AG09319 (cell line): Measurements from ENCODE around the gene PRPF4.
"Not testable (repeated sequence)": the region's sequence is repeated elsewhere in the genome, so short reads cannot be mapped to it uniquely, and the experiment has no call there.

ENCODE experiments used
- DNase-seq: peaks from one replicate; pipeline ENCODE4 v3.0.0-alpha.2; 2010; ENCODE audit warnings: low read depth; ENCODE audit errors: extremely low read depth
- TF ChIP-seq, protein P1 (sequence below): IDR thresholded peaks from 2 replicates; pipeline ENCODE4 v1.5.1; 2011; ENCODE audit warnings: low read depth, mild to moderate bottlenecking, inconsistent platforms, low read length, moderate library complexity

The PRPF4 gene

GRCh38 chr9:113238859-113239232 is 36.6 kb upstream of the PRPF4 start:
- DNase-seq: no peak
- TF ChIP-seq, protein P1, sequence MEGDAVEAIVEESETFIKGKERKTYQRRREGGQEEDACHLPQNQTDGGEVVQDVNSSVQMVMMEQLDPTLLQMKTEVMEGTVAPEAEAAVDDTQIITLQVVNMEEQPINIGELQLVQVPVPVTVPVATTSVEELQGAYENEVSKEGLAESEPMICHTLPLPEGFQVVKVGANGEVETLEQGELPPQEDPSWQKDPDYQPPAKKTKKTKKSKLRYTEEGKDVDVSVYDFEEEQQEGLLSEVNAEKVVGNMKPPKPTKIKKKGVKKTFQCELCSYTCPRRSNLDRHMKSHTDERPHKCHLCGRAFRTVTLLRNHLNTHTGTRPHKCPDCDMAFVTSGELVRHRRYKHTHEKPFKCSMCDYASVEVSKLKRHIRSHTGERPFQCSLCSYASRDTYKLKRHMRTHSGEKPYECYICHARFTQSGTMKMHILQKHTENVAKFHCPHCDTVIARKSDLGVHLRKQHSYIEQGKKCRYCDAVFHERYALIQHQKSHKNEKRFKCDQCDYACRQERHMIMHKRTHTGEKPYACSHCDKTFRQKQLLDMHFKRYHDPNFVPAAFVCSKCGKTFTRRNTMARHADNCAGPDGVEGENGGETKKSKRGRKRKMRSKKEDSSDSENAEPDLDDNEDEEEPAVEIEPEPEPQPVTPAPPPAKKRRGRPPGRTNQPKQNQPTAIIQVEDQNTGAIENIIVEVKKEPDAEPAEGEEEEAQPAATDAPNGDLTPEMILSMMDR: no peak

- TF ChIP-seq, protein P1: no peak
- no peak for DNase-seq
These were observed 34.3 kb upstream of the PRPF4 start for GRCh38 chr9:113241161-113241560.

- TF ChIP-seq, protein P1: no peak
- no peak for DNase-seq
These were observed 30.9 kb upstream of the PRPF4 start for GRCh38 chr9:113244556-113244955.

- no peak for DNase-seq
- TF ChIP-seq, protein P1: no peak
These were observed 29.6 kb upstream of the PRPF4 start for GRCh38 chr9:113245894-113246293.

DNA sequence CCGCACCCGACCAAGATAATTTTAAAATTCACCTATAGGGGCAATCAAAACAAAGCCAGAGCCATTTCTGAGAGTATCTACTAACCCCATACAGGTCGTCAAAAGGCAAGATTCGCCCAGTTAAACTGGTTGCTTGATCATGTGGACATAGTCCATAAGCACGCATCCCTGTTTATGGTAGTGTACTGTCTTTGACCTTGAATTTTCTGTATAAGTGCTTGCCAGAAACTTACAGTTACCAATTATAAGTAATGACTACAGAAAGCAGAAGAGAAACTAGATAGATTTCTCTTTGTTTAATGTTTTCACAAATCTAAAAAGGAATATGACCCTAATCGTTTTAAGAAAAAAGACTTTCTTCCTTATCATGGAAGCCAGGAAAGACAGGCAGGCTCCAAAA is 28.5 kb upstream of the PRPF4 start:
- TF ChIP-seq, protein P1: no peak
- DNase-seq: no peak

GRCh38 chr9:113247640-113248039 is 27.8 kb upstream of the PRPF4 start:
- no peak for DNase-seq
- TF ChIP-seq, protein P1: no peak

DNA sequence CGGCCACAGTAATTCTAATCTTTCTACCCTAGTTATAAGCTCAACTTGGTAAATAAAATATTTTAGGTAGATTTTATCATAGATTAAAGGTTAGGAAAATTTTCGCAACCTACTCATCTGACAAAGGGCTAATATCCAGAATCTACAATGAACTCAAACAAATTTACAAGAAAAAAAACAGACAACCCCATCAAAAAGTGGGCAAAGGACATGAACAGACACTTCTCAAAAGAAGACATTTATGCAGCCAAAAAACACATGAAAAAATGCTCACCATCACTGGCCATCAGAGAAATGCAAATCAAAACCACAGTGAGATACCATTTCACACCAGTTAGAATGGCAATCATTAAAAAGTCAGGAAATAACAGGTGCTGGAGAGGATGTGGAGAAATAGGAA is 25.8 kb upstream of the PRPF4 start:
- not testable (repeated sequence) for DNase-seq

- TF ChIP-seq, protein P1: no peak
- DNase-seq: no peak
These were observed 24.7 kb upstream of the PRPF4 start for GRCh38 chr9:113250807-113251206.
